ENCODE measurements around the gene PCDH18.

PCDH18 gene

GRCh38 chr4:137471461-137471860 lies 60.8 kb downstream of the PCDH18 start:
- H3K9ac ChIP-seq (ENCODE audit: low read depth in 1 of 2, low read length in 2 of 2) = no peak overlapping the region
- no peaks in the 10 kb centered on the region for H3K36me3 ChIP-seq (ENCODE audit: control insufficient read depth in 2 of 2, insufficient read depth in 2 of 2, low read length in 2 of 2)
- no peaks in the 10 kb centered on the region for H3K27me3 ChIP-seq (ENCODE audit: control insufficient read depth in 2 of 2, insufficient read depth in 2 of 2, low read length in 2 of 2)
- no peak overlapping the region for H3K4me3 ChIP-seq (ENCODE audit: low read length in 2 of 2)
- H3K4me1 ChIP-seq (ENCODE audit: control insufficient read depth in 2 of 2, insufficient read depth in 2 of 2, low read length in 2 of 2) = no peaks in the 10 kb centered on the region
- no peak overlapping the region for H3K27ac ChIP-seq (ENCODE audit: low read depth in 2 of 2, low read length in 2 of 2)
- H3K9me3 ChIP-seq (ENCODE audit: control insufficient read depth in 2 of 2, low read length in 2 of 2) = no peaks in the 10 kb centered on the region

DNA sequence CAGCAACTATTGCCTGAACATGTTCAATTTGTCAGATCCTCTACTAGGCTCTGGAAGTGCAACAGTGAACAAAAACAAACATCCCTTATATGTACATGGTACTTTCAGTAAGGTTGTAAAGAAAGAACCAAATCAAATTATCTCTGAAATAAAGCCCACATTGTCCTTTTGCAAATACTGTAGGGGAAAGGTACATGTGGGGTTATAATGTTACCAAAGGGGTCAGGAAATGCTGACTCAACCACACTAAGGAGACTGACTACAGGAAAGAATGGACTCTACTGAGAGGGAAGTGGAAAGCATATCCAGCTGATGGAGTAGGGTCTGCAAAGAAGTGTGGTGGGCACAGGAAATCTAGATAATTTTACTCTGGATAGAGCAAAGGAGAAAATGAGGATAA lies 61.5 kb downstream of the PCDH18 start:
- H3K4me3 ChIP-seq (ENCODE audit: low read length in 2 of 2) = no peak overlapping the region
- no peak overlapping the region for H3K27ac ChIP-seq (ENCODE audit: low read depth in 2 of 2, low read length in 2 of 2)
- H3K27me3 ChIP-seq (ENCODE audit: control insufficient read depth in 2 of 2, insufficient read depth in 2 of 2, low read length in 2 of 2) = no peaks in the 10 kb centered on the region
- H3K4me1 ChIP-seq (ENCODE audit: control insufficient read depth in 2 of 2, insufficient read depth in 2 of 2, low read length in 2 of 2) = no peaks in the 10 kb centered on the region
- no peaks in the 10 kb centered on the region for H3K36me3 ChIP-seq (ENCODE audit: control insufficient read depth in 2 of 2, insufficient read depth in 2 of 2, low read length in 2 of 2)
- no peaks in the 10 kb centered on the region for H3K9me3 ChIP-seq (ENCODE audit: control insufficient read depth in 2 of 2, low read length in 2 of 2)
- no peak overlapping the region for H3K9ac ChIP-seq (ENCODE audit: low read depth in 1 of 2, low read length in 2 of 2)
